Cardiac muscle cell (in vitro differentiated cells and primary cell): Measurements from ENCODE around the gene PPP2R2C. TPM values are rescaled to one million over a fixed set of nuclear protein-coding genes. Genes with fewer than 3 reads are reported as not detected.

Source experiments
- DNase-seq, 2 donors: peaks; one replicate each; pipeline versions ENCODE4 v3.0.0 to v3.0.0-alpha.2; 2010 to 2017; ENCODE audit warnings: low read depth in 1 of 2, low spot score in 1 of 2
- H3K27ac ChIP-seq: fragments of 200-600 bp; sonication (generic); 2 replicates; pipeline ENCODE4 v1.5.1; 2016
- H3K27me3 ChIP-seq: fragments of 200-600 bp; sonication (generic); 2 replicates; pipeline ENCODE4 v1.6.0; 2016; ENCODE audit warnings: control low read depth
- H3K36me3 ChIP-seq: fragments of 200-600 bp; sonication (generic); 2 replicates; pipeline ENCODE4 v1.5.1; 2016; ENCODE audit warnings: control low read depth
- H3K4me1 ChIP-seq: fragments of 200-600 bp; sonication (generic); 2 replicates; pipeline ENCODE4 v1.8.1; 2017; ENCODE audit warnings: low read depth, mild to moderate bottlenecking, mixed run types
- H3K4me3 ChIP-seq: fragments of 200-600 bp; sonication (generic); 2 replicates; pipeline ENCODE4 v1.5.1; 2016; ENCODE audit warnings: mild to moderate bottlenecking
- H3K9me3 ChIP-seq: fragments of 200-600 bp; sonication (generic); 2 replicates; pipeline ENCODE4 v1.5.1; 2017; ENCODE audit warnings: low read depth, mild to moderate bottlenecking, control low read depth
- polyA plus RNA-seq: library from polyadenylated mRNA; unstranded; fragments of >200 nt; fragmentation: Nextera tagmentation; extraction: Ambion mirVana; gene quantifications from 2 replicates; pipeline ENCODE4 v1.2.1, GENCODE V29; 2016
- total RNA-seq: library from RNA; depleted of rRNA; stranded (reverse); fragments of >200 nt; gene quantifications from 2 replicates; pipeline ENCODE4 v1.2.3, GENCODE V29; 2016
- TF ChIP-seq, protein P1 (sequence below): IDR thresholded peaks from 2 replicates; pipeline ENCODE4 v1.5.1; 2012; ENCODE audit warnings: low read depth, mild to moderate bottlenecking, low read length

Gene PPP2R2C
- total and polyA plus RNA-seq, 2 experiments from 2014 or later, result not detected

DNA sequence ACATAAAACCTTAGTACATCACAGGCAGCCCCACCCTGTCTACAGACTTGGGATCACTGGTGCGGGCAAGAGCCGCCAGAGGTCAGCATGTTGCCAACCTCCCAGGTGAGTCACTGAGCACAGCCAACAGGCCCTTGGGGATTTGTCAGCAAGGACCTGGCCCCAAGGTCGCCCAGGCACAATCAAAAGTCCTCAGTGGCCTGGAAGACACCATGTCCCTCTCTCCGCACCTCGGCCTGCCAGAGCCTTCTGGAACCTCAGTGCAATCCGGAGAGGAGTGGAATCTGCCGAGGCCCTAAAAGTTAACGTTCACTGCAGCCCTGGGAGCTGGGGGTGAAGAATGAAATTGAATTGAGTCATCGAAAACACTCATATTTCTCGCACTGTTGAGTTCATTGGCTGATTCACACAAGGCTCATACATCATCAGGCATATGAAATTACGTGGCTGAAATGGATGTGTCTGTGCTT lies 128.4 kb downstream of the PPP2R2C start:
- Histone ChIP-seq H3K36me3 (no peaks in the 10 kb centered on the region), H3K4me3 (no peak overlapping the region), H3K27me3 (no peaks in the 10 kb centered on the region), H3K4me1 (no peaks in the 10 kb centered on the region), H3K27ac (no peak overlapping the region), H3K9me3 (no peaks in the 10 kb centered on the region)
- TF ChIP-seq, protein P1, sequence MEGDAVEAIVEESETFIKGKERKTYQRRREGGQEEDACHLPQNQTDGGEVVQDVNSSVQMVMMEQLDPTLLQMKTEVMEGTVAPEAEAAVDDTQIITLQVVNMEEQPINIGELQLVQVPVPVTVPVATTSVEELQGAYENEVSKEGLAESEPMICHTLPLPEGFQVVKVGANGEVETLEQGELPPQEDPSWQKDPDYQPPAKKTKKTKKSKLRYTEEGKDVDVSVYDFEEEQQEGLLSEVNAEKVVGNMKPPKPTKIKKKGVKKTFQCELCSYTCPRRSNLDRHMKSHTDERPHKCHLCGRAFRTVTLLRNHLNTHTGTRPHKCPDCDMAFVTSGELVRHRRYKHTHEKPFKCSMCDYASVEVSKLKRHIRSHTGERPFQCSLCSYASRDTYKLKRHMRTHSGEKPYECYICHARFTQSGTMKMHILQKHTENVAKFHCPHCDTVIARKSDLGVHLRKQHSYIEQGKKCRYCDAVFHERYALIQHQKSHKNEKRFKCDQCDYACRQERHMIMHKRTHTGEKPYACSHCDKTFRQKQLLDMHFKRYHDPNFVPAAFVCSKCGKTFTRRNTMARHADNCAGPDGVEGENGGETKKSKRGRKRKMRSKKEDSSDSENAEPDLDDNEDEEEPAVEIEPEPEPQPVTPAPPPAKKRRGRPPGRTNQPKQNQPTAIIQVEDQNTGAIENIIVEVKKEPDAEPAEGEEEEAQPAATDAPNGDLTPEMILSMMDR, result no peak
- DNase-seq, result no peak

DNA sequence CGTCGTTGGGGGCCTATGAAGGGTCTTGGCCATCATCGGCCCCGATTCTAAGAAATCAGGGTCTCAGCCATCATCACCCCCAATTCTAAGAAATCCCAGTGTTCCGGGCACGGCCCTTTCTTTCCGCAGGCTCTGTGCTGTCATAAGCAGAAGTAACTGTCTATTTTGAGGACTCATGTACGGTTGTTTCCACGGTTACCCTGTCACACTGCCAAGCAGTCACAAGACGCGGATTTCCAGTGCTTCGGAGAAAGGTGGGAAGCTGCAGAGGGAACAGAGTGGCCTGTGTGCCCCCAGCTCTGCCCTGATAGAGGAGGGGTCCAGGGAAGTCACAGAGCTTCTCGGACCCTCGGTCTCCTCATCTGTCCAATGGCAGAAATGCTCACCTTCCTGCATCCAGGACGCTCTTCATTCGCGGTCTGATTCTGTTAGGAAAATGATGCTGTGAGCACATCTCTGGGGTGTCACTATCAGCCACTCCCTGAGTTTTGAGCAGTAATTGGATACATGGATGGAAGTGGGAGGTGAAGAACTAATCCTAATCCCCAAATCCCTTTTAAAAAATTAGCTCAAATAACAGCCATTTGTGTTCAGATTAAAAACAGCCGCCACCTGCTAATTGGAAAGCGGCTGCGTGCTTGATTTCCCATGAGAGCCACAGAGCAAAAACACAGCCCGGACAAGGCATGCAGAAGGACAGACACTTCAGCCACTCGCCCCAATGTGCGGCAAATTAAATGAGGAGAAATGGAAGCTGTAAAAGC lies 129.7 kb downstream of the PPP2R2C start:
- Histone ChIP-seq H3K9me3 (no peaks in the 10 kb centered on the region), H3K4me3 (no peak overlapping the region), H3K4me1 (no peaks in the 10 kb centered on the region), H3K36me3 (no peaks in the 10 kb centered on the region), H3K27ac (no peak overlapping the region), H3K27me3 (peaks cover 5% of the 10 kb centered on the region)
- peak; percentile 10 to 25 for DNase-seq
- TF ChIP-seq, protein P1, result no peak

DNA sequence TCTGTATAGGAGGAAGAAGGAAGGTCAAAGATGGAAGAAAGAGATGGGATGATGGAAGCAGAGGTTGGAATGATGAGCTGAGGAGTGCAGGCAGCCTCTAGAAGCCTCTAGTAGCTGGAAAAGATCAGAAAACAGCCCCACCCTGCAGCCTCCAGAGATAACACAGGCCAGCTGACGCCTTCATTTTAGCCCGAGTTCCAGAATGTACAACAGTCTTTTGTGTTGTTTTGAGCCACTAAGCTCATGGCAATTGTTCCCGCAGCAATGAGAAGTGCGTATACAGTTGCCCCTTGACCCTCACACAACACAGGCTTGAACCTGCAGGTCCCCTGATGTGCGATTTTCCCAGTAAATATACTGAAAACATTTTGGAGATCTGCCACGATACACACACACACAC lies 130.7 kb downstream of the PPP2R2C start:
- TF ChIP-seq, protein P1, result no peak
- no peak for DNase-seq
- Histone ChIP-seq H3K4me3 (no peak overlapping the region), H3K36me3 (no peaks in the 10 kb centered on the region), H3K4me1 (no peaks in the 10 kb centered on the region), H3K27ac (no peak overlapping the region), H3K9me3 (no peaks in the 10 kb centered on the region), H3K27me3 (peaks cover 9% of the 10 kb centered on the region)

DNA sequence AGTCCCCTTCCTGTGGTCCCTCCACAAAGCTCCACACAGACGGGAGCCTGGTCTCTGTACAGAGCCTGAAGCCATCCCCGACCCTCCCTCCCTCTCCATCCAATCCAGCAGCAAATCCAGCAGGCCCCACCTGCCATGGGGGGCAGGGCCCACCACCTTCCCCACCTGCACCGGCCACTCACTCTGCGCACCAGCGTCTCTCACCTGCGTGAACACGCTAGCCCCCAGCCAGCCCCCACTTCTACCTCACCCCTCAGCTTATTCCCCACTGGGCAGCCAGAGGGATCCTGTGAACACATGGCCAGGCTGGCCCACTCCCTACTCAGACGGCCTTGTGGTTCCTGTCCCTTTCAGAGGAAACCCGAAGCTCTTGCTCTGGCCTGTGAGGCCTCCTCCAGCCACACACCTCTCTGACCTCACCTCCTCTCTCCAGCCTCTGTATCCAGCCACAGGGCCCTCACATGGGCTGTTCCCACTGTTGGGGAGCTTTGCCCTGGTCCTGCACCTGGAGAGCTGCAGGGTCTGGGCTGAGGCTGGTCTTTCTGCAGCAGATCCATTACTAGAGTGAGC lies 131.9 kb downstream of the PPP2R2C start:
- no peak for DNase-seq
- TF ChIP-seq, protein P1, result no peak
- H3K9me3 ChIP-seq, result no peaks in the 10 kb centered on the region
- H3K4me1 ChIP-seq, result no peaks in the 10 kb centered on the region
- H3K36me3 ChIP-seq, result no peaks in the 10 kb centered on the region
- no peak overlapping the region for H3K27ac ChIP-seq
- H3K4me3 ChIP-seq, result no peak overlapping the region
- H3K27me3 ChIP-seq, result peaks cover 9% of the 10 kb centered on the region

DNA sequence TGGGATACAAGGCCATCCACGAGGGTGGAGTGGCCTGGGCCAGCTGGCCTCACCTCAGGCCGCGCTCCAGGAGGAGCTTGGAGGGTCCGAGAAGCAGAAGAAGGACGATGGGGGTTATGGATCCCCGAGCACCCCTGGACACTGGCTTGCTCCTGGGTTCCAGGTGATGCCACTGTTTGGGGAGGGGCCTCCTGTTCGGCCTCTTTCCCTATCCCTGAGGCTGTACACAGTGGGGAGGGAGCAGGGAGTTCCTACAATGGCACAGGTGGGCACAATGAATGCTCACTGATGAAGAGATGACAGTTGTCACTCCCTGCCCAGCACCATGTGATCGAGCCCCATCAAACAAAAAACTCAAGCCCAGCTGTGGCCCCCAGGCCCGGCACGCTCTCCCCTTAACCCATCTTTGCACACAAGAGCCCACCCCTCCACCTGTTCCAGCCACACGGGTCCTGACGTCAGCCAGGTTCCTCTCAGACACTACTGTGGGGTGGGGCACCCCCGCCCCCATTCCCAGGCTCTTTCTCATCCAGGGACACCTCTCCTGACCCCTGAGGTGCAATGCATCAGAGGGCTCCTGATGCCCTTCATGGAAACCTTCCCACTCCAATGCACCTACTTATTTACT lies 132.5 kb downstream of the PPP2R2C start:
- Histone ChIP-seq H3K9me3 (no peaks in the 10 kb centered on the region), H3K27ac (no peak overlapping the region), H3K36me3 (no peaks in the 10 kb centered on the region), H3K4me1 (no peaks in the 10 kb centered on the region), H3K27me3 (peaks cover 9% of the 10 kb centered on the region), H3K4me3 (no peak overlapping the region)
- TF ChIP-seq, protein P1, result no peak
- no peak for DNase-seq
